ENCODE measurements around the gene GPAM. TPM values are rescaled to one million over a fixed set of nuclear protein-coding genes. Genes with fewer than 3 reads are reported as not detected.
"Not testable (repeated sequence)": the region's sequence is repeated elsewhere in the genome, so short reads cannot be mapped to it uniquely, and the experiment has no call there.

Gene GPAM
- total and polyA plus RNA-seq, 12 donors, result 10.7 to 36.6 (median 20.6) TPM

GRCh38 chr10:112230325-112230988 is 46.9 kb upstream of the GPAM start:
- WGBS, 2 donors, result 50 to 55% methylated on average over 1 of the region's 1 CpG
- intact Hi-C loops (cut with DNase I), result no loop called here
- H3K4me3 ChIP-seq, result no peak overlapping the region
- TF ChIP-seq CTCF (IDR thresholded peaks at IDR 0.05), result no peak
- peaks cover 0 to 4% (median 0%) of the 10 kb centered on the region in 9 donors for H3K4me1 ChIP-seq
- ATAC-seq (no peak), DNase-seq (no peak)
- H3K27me3 ChIP-seq, result no peaks in the 10 kb centered on the region
- H3K27ac ChIP-seq, result no peak overlapping the region
- H3K36me3 ChIP-seq, result no peaks in the 10 kb centered on the region
- no peaks in the 10 kb centered on the region for H3K9me3 ChIP-seq

GRCh38 chr10:112229901-112230300 is 46.3 kb upstream of the GPAM start:
- no peaks in the 10 kb centered on the region for H3K36me3 ChIP-seq
- no peak overlapping the region for H3K27ac ChIP-seq
- no peak for TF ChIP-seq CTCF (IDR thresholded peaks at IDR 0.05)
- DNase-seq (no peak), ATAC-seq (no peak)
- H3K27me3 ChIP-seq, result no peaks in the 10 kb centered on the region
- H3K9me3 ChIP-seq, result no peaks in the 10 kb centered on the region
- 83 to 87% methylated on average over 3 of the region's 3 CpGs for WGBS, 2 donors
- intact Hi-C loops (cut with DNase I), result no loop called here
- H3K4me1 ChIP-seq, result peaks cover 0 to 4% (median 0%) of the 10 kb centered on the region in 9 donors
- no peak overlapping the region for H3K4me3 ChIP-seq

GRCh38 chr10:112229096-112229495 is 45.5 kb upstream of the GPAM start:
- Histone ChIP-seq H3K4me1 (peaks cover 0 to 4% (median 0%) of the 10 kb centered on the region in 9 donors), H3K27me3 (no peaks in the 10 kb centered on the region), H3K4me3 (no peak overlapping the region), H3K9me3 (no peaks in the 10 kb centered on the region), H3K36me3 (no peaks in the 10 kb centered on the region), H3K27ac (no peak overlapping the region)
- DNase-seq (no peak), ATAC-seq (no peak)
- 96 to 97% methylated on average over 2 of the region's 2 CpGs for WGBS, 2 donors
- TF ChIP-seq CTCF (IDR thresholded peaks at IDR 0.05), result no peak
- intact Hi-C loops (cut with DNase I), result no loop called here

- H3K36me3 ChIP-seq; H3K27ac ChIP-seq; H3K9me3 ChIP-seq; H3K4me1 ChIP-seq; H3K4me3 ChIP-seq; ATAC-seq; H3K27me3 ChIP-seq; intact Hi-C loops (cut with DNase I); DNase-seq: not testable (repeated sequence)
- WGBS, 2 donors, result 86 to 88% methylated on average over 3 of the region's 3 CpGs
Observed at GRCh38 chr10:112228366-112229088, 45.0 kb upstream of the GPAM start.
